HEK293 (cell line): ENCODE results near the gene PRKCA.

ENCODE experiments used
- OSR2 ChIP-seq: fragments of 450-650 bp; formaldehyde crosslinking; IDR thresholded peaks from 2 replicates; pipeline ENCODE4 v1.5.1; 2016; ENCODE audit warnings: missing biosample characterization, missing genetic modification characterization
- PRDM1 ChIP-seq: fragments of 450-650 bp; formaldehyde crosslinking; IDR thresholded peaks from 2 replicates; pipeline ENCODE4; 2016; ENCODE audit warnings: missing biosample characterization, missing genetic modification characterization
- PRDM10 ChIP-seq: fragments of 450-650 bp; formaldehyde crosslinking; IDR thresholded peaks from 2 replicates; pipeline ENCODE4 v1.5.1; 2016; ENCODE audit warnings: missing biosample characterization, missing genetic modification characterization
- SCRT1 ChIP-seq: fragments of 450-650 bp; formaldehyde crosslinking; IDR thresholded peaks from 2 replicates; pipeline ENCODE4 v1.5.1; 2016; ENCODE audit warnings: missing biosample characterization, missing genetic modification characterization, borderline replicate concordance
- SETDB1 ChIP-seq: IDR thresholded peaks from one replicate; pipeline ENCODE4 v1.6.1; 2017; ENCODE audit warnings: mild to moderate bottlenecking, low read length, moderate library complexity, mixed read lengths; ENCODE audit not compliant: insufficient read length
- SP7 ChIP-seq: fragments of 450-650 bp; formaldehyde crosslinking; IDR thresholded peaks from 2 replicates; pipeline ENCODE4 v1.5.1; 2016; ENCODE audit warnings: missing biosample characterization, missing genetic modification characterization
- TRIM28 ChIP-seq: IDR thresholded peaks from 2 replicates; pipeline ENCODE4 v1.6.1; 2011; ENCODE audit warnings: low read length, control low read depth, borderline replicate concordance
- ZBTB48 ChIP-seq: fragments of 450-650 bp; formaldehyde crosslinking; IDR thresholded peaks from 2 replicates; pipeline ENCODE4 v1.5.1; 2016; ENCODE audit warnings: missing biosample characterization, missing genetic modification characterization
- ZBTB6 ChIP-seq: fragments of 450-650 bp; formaldehyde crosslinking; IDR thresholded peaks from 2 replicates; pipeline ENCODE4 v1.5.1; 2017; ENCODE audit warnings: missing biosample characterization, missing genetic modification characterization
- ZFHX2 ChIP-seq: fragments of 450-650 bp; formaldehyde crosslinking; conservative IDR thresholded peaks from 2 replicates; pipeline ENCODE4 v1.5.1; 2016; ENCODE audit warnings: missing biosample characterization, missing genetic modification characterization
- ZFP41 ChIP-seq: fragments of 450-650 bp; formaldehyde crosslinking; IDR thresholded peaks from 2 replicates; pipeline ENCODE4 v1.5.1; 2016; ENCODE audit warnings: missing biosample characterization, missing genetic modification characterization, borderline replicate concordance
- ZNF221 ChIP-seq: fragments of 450-650 bp; formaldehyde crosslinking; IDR thresholded peaks from 2 replicates; pipeline ENCODE4 v1.5.1; 2017; ENCODE audit warnings: missing biosample characterization, missing genetic modification characterization, borderline replicate concordance
- ZNF324 ChIP-seq: fragments of 450-650 bp; formaldehyde crosslinking; IDR thresholded peaks from 2 replicates; pipeline ENCODE4 v1.5.1; 2016; ENCODE audit warnings: missing biosample characterization, missing genetic modification characterization
- ZNF366 ChIP-seq: fragments of 450-650 bp; formaldehyde crosslinking; conservative IDR thresholded peaks from 2 replicates; pipeline ENCODE4 v1.5.1; 2016; ENCODE audit warnings: missing biosample characterization, missing genetic modification characterization
- ZNF423 ChIP-seq: fragments of 450-650 bp; formaldehyde crosslinking; IDR thresholded peaks from 2 replicates; pipeline ENCODE4 v1.5.1; 2016; ENCODE audit warnings: missing biosample characterization, missing genetic modification characterization
- ZNF48 ChIP-seq: fragments of 450-650 bp; formaldehyde crosslinking; IDR thresholded peaks from 2 replicates; pipeline ENCODE4 v1.5.1; 2016; ENCODE audit warnings: missing biosample characterization, missing genetic modification characterization
- ZNF501 ChIP-seq: fragments of 450-650 bp; formaldehyde crosslinking; IDR thresholded peaks from 2 replicates; pipeline ENCODE4 v1.5.1; 2016; ENCODE audit warnings: missing biosample characterization, missing genetic modification characterization
- ZNF558 ChIP-seq: fragments of 450-650 bp; formaldehyde crosslinking; IDR thresholded peaks from 2 replicates; pipeline ENCODE4 v1.5.1; 2016; ENCODE audit warnings: missing biosample characterization, missing genetic modification characterization
- ZNF626 ChIP-seq: fragments of 450-650 bp; sonication (Bioruptor Pico); formaldehyde crosslinking; IDR thresholded peaks from 2 replicates; pipeline ENCODE4 v1.5.1; 2018; ENCODE audit warnings: missing biosample characterization, missing genetic modification characterization, inconsistent platforms
- ZNF629 ChIP-seq: fragments of 450-650 bp; formaldehyde crosslinking; IDR thresholded peaks from 2 replicates; pipeline ENCODE4 v1.5.1; 2017; ENCODE audit warnings: missing biosample characterization, missing genetic modification characterization
- ZNF639 ChIP-seq: fragments of 450-650 bp; formaldehyde crosslinking; IDR thresholded peaks from 2 replicates; pipeline ENCODE4 v1.5.1; 2016; ENCODE audit warnings: missing biosample characterization, missing genetic modification characterization
- ZNF660 ChIP-seq: fragments of 450-650 bp; IDR thresholded peaks from 2 replicates; pipeline ENCODE4 v1.5.1; 2018; ENCODE audit warnings: missing biosample characterization, mild to moderate bottlenecking, missing genetic modification characterization
- ZNF791 ChIP-seq: fragments of 450-650 bp; formaldehyde crosslinking; IDR thresholded peaks from 2 replicates; pipeline ENCODE4 v1.5.1; 2016; ENCODE audit warnings: missing biosample characterization, missing genetic modification characterization
- ZXDB ChIP-seq: fragments of 450-650 bp; formaldehyde crosslinking; IDR thresholded peaks from 2 replicates; pipeline ENCODE4 v1.5.1; 2016; ENCODE audit warnings: missing biosample characterization, missing genetic modification characterization
- TF ChIP-seq, protein P1 (sequence below): fragments of 450-650 bp; formaldehyde crosslinking; IDR thresholded peaks from 2 replicates; pipeline ENCODE4 v1.5.1; 2016; ENCODE audit warnings: missing biosample characterization, missing genetic modification characterization
- TF ChIP-seq, protein P2 (sequence below): fragments of 450-650 bp; formaldehyde crosslinking; IDR thresholded peaks from 2 replicates; pipeline ENCODE4 v1.5.1; 2016; ENCODE audit warnings: missing biosample characterization, missing genetic modification characterization, low read depth
- TF ChIP-seq, protein P3 (sequence below): fragments of 450-650 bp; formaldehyde crosslinking; IDR thresholded peaks from 2 replicates; pipeline ENCODE4 v1.5.1; 2016; ENCODE audit warnings: missing biosample characterization, missing genetic modification characterization

The PRKCA gene

DNA sequence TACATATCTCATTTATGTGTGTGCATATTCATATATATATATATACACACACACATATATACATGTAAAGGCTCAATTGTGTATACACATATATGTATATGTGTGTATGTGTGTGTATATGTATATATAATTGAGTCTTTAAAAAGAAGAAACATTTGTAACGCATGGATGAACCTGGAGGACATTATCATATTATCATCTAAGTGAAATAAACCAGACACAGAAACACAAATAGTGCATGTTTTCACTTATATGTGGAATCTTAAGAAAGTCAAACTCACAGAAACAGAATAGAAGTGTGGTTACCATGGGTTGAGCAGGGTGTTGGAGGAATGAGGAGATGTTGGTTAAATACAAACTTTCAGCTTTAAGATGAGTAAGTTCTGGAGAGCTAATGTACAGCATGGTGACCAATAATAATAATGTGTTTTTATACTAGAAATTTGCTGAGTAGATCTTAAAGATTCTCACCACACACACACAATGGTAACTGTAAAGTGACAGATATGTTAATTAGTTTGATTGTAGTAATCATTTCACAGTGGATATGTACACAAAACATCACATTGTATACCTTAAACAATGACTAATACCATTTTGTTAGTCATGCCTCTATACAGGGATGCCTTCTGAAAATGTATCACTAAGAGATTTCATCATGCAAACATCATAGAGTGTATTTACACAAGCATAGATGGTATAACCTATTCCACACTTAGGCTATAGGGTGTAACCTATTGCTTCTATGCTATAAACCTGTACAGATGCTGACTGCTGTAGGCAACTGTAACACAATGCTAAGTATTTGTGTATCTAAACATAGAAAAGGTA, 399.9 kb downstream of the PRKCA start (continued):
- no peak for TF ChIP-seq ZNF791 (tag by site-specific recombination)
- TF ChIP-seq TRIM28 = no peak
- no peak for TF ChIP-seq ZNF558
- peak; percentile 58; the same call in 1 of the 2 replicates for TF ChIP-seq ZNF366 (tag by site-specific recombination)
- no peak for TF ChIP-seq ZNF501 (tag by site-specific recombination)
- no peak for TF ChIP-seq SCRT1 (tag by site-specific recombination)
- no peak for TF ChIP-seq ZNF221 (tag by site-specific recombination)
- TF ChIP-seq SETDB1 = no peak
- TF ChIP-seq, protein P1, sequence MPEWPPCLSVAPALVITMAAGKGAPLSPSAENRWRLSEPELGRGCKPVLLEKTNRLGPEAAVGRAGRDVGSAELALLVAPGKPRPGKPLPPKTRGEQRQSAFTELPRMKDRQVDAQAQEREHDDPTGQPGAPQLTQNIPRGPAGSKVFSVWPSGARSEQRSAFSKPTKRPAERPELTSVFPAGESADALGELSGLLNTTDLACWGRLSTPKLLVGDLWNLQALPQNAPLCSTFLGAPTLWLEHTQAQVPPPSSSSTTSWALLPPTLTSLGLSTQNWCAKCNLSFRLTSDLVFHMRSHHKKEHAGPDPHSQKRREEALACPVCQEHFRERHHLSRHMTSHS (tag by site-specific recombination) = no peak
- peak; percentile 49; the same call in 1 of the 2 replicates for TF ChIP-seq SP7 (tag by site-specific recombination)
- no peak for TF ChIP-seq ZNF423
- TF ChIP-seq PRDM10 = peak; percentile 66
- TF ChIP-seq ZBTB6 (tag by site-specific recombination) = no peak
- peak; percentile 62 for TF ChIP-seq ZNF629 (tag by site-specific recombination)
- TF ChIP-seq, protein P2, sequence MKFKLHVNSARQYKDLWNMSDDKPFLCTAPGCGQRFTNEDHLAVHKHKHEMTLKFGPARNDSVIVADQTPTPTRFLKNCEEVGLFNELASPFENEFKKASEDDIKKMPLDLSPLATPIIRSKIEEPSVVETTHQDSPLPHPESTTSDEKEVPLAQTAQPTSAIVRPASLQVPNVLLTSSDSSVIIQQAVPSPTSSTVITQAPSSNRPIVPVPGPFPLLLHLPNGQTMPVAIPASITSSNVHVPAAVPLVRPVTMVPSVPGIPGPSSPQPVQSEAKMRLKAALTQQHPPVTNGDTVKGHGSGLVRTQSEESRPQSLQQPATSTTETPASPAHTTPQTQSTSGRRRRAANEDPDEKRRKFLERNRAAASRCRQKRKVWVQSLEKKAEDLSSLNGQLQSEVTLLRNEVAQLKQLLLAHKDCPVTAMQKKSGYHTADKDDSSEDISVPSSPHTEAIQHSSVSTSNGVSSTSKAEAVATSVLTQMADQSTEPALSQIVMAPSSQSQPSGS (tag by site-specific recombination) = no peak
- no peak for TF ChIP-seq ZNF639
- no peak for TF ChIP-seq ZNF324 (tag by site-specific recombination)
- TF ChIP-seq PRDM1 = no peak
- TF ChIP-seq ZNF660 (tag by site-specific recombination) = 0 out of 2 replicates have a peak, but pooled peaks have one; percentile 17
- no peak for TF ChIP-seq ZFHX2 (tag by site-specific recombination)
- no peak for TF ChIP-seq ZXDB (tag by site-specific recombination)
- TF ChIP-seq, protein P3, sequence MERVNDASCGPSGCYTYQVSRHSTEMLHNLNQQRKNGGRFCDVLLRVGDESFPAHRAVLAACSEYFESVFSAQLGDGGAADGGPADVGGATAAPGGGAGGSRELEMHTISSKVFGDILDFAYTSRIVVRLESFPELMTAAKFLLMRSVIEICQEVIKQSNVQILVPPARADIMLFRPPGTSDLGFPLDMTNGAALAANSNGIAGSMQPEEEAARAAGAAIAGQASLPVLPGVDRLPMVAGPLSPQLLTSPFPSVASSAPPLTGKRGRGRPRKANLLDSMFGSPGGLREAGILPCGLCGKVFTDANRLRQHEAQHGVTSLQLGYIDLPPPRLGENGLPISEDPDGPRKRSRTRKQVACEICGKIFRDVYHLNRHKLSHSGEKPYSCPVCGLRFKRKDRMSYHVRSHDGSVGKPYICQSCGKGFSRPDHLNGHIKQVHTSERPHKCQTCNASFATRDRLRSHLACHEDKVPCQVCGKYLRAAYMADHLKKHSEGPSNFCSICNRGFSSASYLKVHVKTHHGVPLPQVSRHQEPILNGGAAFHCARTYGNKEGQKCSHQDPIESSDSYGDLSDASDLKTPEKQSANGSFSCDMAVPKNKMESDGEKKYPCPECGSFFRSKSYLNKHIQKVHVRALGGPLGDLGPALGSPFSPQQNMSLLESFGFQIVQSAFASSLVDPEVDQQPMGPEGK (tag by site-specific recombination) = no peak
- TF ChIP-seq OSR2 = no peak
- no peak for TF ChIP-seq ZFP41
- no peak for TF ChIP-seq ZBTB48
- no peak for TF ChIP-seq ZNF48 (tag by site-specific recombination)
- no peak for TF ChIP-seq ZNF626 (tag by site-specific recombination)
